ENCODE measurements around the gene TYW1B. TPM values are rescaled to one million over a fixed set of nuclear protein-coding genes. Genes with fewer than 3 reads are reported as not detected.
"Not testable (repeated sequence)": the region's sequence is repeated elsewhere in the genome, so short reads cannot be mapped to it uniquely, and the experiment has no call there.

TYW1B gene
- total and polyA plus RNA-seq, 2 of the 4 experiments (the other 2 are of a cell fraction) = 1.0 to 1.8 TPM

DNA sequence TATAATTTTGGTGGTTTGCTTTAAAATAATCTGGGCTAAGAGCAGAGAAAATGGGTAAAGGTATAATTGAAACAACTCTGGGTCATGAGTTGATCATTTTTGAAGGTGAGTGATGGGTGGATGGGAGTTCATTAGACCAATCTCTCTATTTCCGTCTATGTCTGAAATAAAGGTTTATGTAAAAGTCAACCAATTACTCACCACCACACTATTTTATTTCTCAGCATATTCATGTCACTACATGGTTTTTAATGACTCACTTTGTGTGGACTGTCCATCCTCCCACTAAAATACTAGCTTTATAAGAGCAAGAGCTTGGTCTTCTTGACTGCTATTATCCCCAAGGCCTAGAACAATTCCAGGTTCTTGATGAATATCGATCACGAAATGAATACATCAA, 199.6 kb downstream of the TYW1B start:
- H2BK120ac ChIP-seq (ENCODE audit: low read depth, low read length); H3K9me3 ChIP-seq (ENCODE audit: control insufficient read depth, insufficient read depth, low read length); H3K9me1 ChIP-seq (ENCODE audit: insufficient read depth, low read length); BruUV-seq (replicated peaks); H3K27me3 ChIP-seq (ENCODE audit: control insufficient read depth, insufficient read depth, low read length); H3K18ac ChIP-seq (ENCODE audit: low read depth, low read length); H3K27ac ChIP-seq (ENCODE audit: insufficient read depth, low read length); H3K9ac ChIP-seq (ENCODE audit: low read depth, low read length); H3K4me2 ChIP-seq (ENCODE audit: low read depth, low read length); H2BK20ac ChIP-seq (ENCODE audit: low read depth, low read length); H4K8ac ChIP-seq (ENCODE audit: low read depth in 2 of 2, low read length in 2 of 2); H2AFZ ChIP-seq (replicated peaks; ENCODE audit: low read length, poor library complexity); dilution Hi-C loops (cut with HindIII; ENCODE audit: low sequenced_read_pairs, unreplicated experiment); H3K36me3 ChIP-seq (ENCODE audit: control insufficient read depth, insufficient read depth, low read length); POLR2A ChIA-PET (ENCODE audit: unreplicated experiment); H3K4me1 ChIP-seq (ENCODE audit: control insufficient read depth, insufficient read depth, low read length); H4K20me1 ChIP-seq (ENCODE audit: insufficient read depth, low read length); H3K56ac ChIP-seq (ENCODE audit: extremely low read depth, insufficient read depth, low read length); H3K4me3 ChIP-seq (ENCODE audit: insufficient read depth, low read depth, low read length); H2BK15ac ChIP-seq (ENCODE audit: low read depth, low read length); H3K14ac ChIP-seq (replicated peaks; ENCODE audit: low read depth, low read length); H3K79me1 ChIP-seq (ENCODE audit: low read depth in 1 of 2, low read length in 2 of 2); H4K5ac ChIP-seq (ENCODE audit: low read depth, low read length); H2AK9ac ChIP-seq (replicated peaks; ENCODE audit: low read depth, low read length, poor library complexity); intact Hi-C loops (cut with micrococcal nuclease); H2BK5ac ChIP-seq (ENCODE audit: low read depth, low read length, poor library complexity, severe bottlenecking); H3K4ac ChIP-seq (ENCODE audit: low read depth, low read length); H4K91ac ChIP-seq (ENCODE audit: insufficient read depth, low read depth, low read length); H3K23ac ChIP-seq (ENCODE audit: low read depth, low read length); H2AK5ac ChIP-seq (ENCODE audit: low read depth, low read length); CTCF ChIA-PET: not testable (repeated sequence)
- in situ Hi-C loops (cut with MboI; ENCODE audit: low sequenced_read_pairs) = loop anchor here (25.0 kb wide), 1 partner anchor 1766 kb away; no protein-coding TSS in a partner anchor
- no CpG with 5 or more reads among the region's 3 CpGs for WGBS, 2 experiments (ENCODE audit: extremely low coverage in 2 of 2, insufficient read length in 1 of 2)
- peak; percentile 70 for ATAC-seq (ENCODE audit: low read depth)
- peak; percentile 11 for DNase-seq

DNA sequence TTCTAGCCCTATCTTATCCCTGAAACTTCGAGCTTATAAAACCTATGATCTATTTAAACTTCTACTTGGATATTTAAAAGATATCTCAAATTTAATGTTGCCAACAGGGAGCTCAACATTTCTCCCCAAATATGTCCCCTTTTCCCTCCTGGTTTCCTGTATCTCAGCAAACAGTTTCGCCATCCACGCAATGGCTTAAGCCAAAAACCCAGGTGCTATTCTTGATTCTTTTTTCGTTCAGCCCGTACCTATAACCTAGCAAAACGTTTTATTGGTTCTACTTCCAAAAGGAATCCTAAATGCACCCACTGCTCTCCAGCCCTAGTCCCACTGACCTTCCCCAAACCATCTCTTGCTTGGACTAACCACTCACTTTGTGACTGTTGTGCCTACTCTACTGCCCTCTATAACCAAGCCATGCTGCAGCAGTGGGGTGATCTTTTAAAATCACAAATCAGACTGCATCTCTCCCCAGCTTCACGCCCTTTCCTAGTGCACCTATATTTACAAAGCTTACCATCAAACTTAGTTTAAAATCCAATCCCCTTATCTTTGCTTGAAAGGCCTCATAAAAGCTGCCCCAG, 201.5 kb downstream of the TYW1B start:
- H3K27ac ChIP-seq (ENCODE audit: insufficient read depth, low read length); H4K5ac ChIP-seq (ENCODE audit: low read depth, low read length); H2AK5ac ChIP-seq (ENCODE audit: low read depth, low read length); H3K9ac ChIP-seq (ENCODE audit: low read depth, low read length); H3K23ac ChIP-seq (ENCODE audit: low read depth, low read length); H2BK120ac ChIP-seq (ENCODE audit: low read depth, low read length); dilution Hi-C loops (cut with HindIII; ENCODE audit: low sequenced_read_pairs, unreplicated experiment); DNase-seq; H2BK15ac ChIP-seq (ENCODE audit: low read depth, low read length); intact Hi-C loops (cut with micrococcal nuclease); H2BK5ac ChIP-seq (ENCODE audit: low read depth, low read length, poor library complexity, severe bottlenecking); H3K14ac ChIP-seq (replicated peaks; ENCODE audit: low read depth, low read length); H3K9me1 ChIP-seq (ENCODE audit: insufficient read depth, low read length); ATAC-seq (ENCODE audit: low read depth); H3K36me3 ChIP-seq (ENCODE audit: control insufficient read depth, insufficient read depth, low read length); H3K9me3 ChIP-seq (ENCODE audit: control insufficient read depth, insufficient read depth, low read length); H3K79me1 ChIP-seq (ENCODE audit: low read depth in 1 of 2, low read length in 2 of 2); H3K4me2 ChIP-seq (ENCODE audit: low read depth, low read length); CTCF ChIA-PET; BruUV-seq (replicated peaks); H3K4me3 ChIP-seq (ENCODE audit: insufficient read depth, low read depth, low read length); POLR2A ChIA-PET (ENCODE audit: unreplicated experiment); H2AFZ ChIP-seq (replicated peaks; ENCODE audit: low read length, poor library complexity); H2BK20ac ChIP-seq (ENCODE audit: low read depth, low read length); H2AK9ac ChIP-seq (replicated peaks; ENCODE audit: low read depth, low read length, poor library complexity); H3K4me1 ChIP-seq (ENCODE audit: control insufficient read depth, insufficient read depth, low read length); H3K18ac ChIP-seq (ENCODE audit: low read depth, low read length); H4K8ac ChIP-seq (ENCODE audit: low read depth in 2 of 2, low read length in 2 of 2); H3K56ac ChIP-seq (ENCODE audit: extremely low read depth, insufficient read depth, low read length); H4K91ac ChIP-seq (ENCODE audit: insufficient read depth, low read depth, low read length); H3K4ac ChIP-seq (ENCODE audit: low read depth, low read length); H3K27me3 ChIP-seq (ENCODE audit: control insufficient read depth, insufficient read depth, low read length); H4K20me1 ChIP-seq (ENCODE audit: insufficient read depth, low read length): not testable (repeated sequence)
- no CpG with 5 or more reads among the region's 7 CpGs for WGBS, 2 experiments (ENCODE audit: extremely low coverage in 2 of 2, insufficient read length in 1 of 2)
- in situ Hi-C loops (cut with MboI; ENCODE audit: low sequenced_read_pairs) = loop anchor here (25.0 kb wide), 1 partner anchor 1764 kb away; no protein-coding TSS in a partner anchor

All from IMR-90 (cell line).